Midbrain (tissue), 1 donor: Measurements from ENCODE around the gene HOOK2.

Source experiments
- DNase-seq: peaks from one replicate; lab custom pipeline; 2025; lab: John Stamatoyannopoulos, UW

Gene HOOK2

DNA sequence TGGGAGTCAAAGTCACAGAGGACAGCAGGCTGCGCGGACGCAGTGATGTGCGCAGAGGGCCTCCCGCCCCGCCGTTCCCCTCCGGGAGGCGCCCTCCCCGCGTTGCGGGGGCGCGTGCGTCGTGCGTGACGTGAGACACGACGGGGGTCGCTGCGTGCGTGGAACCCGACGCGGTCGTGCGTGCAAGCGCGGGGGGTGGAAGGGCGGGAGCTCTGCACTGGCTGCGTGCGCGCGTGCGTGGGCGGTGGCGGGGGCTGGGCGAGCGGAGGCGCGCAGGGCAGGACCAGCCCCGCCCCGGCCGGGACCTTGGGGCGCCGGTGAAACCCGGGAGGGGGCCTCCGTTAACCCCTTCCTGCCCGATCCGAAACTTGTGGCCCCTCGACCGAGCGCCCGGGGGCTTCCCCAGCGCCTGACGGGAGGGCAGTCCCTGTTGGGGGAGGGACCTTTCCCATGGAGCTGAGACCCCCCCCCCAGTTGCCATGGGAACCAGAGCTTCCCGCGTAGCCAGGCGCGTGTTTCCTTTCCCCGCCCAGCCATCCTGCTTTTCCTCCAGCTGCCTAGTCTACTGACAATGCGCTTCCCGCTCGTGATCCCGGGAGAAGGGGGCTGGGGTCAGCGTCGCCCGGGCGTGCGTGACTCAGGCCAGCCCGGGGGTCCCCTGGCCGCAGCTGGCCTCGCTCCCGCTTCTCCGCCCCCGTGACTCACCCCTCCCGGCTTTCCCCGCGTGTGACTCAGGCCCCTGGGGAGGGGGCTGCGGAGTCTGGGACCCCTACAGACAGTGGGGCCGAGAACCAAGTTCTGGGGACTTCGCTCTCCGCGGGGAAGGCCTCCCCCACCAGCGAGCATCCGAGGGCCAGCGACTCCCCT is 7.3 kb upstream of the HOOK2 start:
- peak; percentile 84 for DNase-seq

- no peak for DNase-seq
Measured at GRCh38 chr19:12782174-12782423, 6.7 kb upstream of the HOOK2 start.

GRCh38 chr19:12779162-12779993 is 4.0 kb upstream of the HOOK2 start:
- DNase-seq = no peak

DNA sequence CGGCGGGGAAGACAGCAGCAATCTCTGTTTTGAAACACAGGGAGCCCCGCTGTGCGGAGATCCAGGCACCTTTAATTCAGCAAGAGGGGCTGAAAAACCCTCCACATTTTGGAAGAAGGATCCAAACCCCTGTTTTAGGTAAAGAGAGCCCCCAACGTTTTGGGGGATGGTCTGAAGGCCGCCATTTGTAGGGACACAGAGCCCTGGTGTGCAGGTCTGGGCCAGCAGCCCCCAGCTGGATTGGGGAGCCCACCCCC is 3.5 kb upstream of the HOOK2 start:
- DNase-seq = no peak

DNA sequence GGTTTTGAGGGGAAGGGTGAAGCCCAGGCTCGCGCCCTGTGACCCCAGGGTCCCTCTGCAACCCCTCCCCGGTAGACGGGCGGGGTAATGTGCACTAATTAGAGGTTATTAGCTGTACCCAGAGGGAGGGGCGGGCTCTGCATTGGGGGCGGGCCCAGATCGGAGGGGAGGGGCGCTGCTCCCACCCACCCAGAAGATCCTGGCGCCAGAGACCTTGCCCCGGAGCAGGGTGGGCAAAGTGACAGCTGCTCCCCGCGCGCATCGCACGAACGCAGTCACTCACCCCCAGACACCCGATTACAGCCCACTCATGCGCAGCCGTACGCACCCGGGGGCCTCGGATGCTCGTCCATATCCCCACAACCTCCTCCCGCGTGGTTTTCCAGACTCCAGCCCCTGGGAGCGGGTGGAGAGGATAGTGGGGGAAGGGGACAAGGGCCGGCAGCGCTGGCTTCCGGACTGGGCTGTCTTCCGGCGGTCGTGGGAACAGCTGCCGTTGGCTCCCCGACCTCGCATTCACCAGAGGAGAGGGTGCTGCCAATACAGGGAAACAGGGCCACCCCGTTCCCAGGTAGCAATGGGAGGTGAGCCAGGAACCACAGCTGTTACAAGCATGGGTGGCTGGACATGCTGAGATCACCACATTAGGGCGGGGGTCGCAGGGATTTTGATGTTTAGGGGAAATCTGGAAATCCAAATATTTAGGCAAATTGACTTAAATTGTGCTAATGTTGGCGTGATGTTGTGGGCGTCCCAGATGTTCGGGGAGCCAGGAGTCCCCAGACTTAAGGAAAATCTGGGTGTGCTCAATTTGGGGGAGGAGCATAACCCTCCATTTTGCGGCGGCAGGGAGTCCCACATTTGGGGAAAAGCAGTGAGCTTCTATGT is 2.9 kb upstream of the HOOK2 start:
- DNase-seq = no peak

GRCh38 chr19:12777217-12778016 is 2.1 kb upstream of the HOOK2 start:
- peak; percentile 82 for DNase-seq

- DNase-seq = no peak
Measured at GRCh38 chr19:12773571-12773970, 1.8 kb downstream of the HOOK2 start.

DNA sequence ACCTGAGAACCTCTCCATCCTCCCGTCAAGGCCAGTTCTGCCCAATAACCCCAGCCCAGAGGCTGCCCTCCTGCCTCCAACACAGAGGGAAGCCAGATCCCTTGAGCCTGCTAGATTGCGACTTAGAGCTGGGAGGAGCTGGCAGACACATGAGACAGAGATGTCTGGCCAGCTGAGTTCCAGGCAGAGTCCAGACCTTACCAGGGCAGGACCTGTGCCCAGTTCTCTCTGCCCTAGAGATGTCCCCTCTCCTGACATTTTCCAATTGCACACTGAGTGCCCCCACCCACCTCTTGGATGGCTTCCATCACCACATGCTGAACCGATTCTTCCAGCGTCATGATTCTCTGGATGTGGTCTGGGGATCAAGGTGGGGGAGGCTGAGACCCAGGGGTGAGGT is 3.0 kb downstream of the HOOK2 start:
- DNase-seq = no peak

DNA sequence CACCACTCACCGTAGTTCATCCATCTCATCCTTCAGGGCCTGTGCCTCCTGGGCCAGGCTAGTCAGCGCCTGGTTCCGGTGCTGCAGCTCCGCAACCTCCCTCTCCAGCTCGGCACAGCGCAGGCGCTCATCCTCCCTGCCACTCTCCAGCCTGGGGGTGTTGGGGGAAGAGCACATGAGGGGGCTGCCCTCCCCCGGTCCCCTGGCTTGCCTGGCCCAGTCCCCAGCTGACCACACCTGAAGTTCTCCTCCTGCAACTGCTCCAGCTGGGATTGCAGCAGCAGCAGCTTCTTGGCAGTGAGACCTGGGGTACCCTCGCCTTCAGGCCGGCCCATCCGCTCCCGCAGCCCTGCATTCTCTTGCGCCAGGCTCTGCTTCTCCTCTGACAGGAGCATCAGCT is 4.4 kb downstream of the HOOK2 start:
- DNase-seq = no peak

DNA sequence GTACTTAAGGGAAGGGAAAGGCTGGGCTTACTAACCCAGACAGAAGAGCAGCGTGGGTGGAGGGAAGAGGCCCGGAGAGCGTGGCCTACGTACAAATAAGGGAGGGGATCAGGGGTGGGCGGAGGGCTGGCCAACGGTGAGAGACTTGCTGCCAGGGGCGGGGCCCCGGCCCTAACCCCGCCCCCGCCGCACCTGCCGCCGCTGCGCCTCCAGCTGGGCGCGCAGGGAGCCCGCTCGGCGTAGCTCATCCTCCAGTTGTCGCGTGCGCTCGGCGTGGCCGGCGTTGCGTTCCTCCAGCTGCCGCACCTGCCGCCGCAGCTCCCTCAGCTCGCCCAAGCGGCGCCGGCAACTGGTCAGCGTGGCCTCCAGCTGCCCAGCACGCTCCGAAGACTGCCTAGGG is 5.7 kb downstream of the HOOK2 start:
- no peak for DNase-seq

GRCh38 chr19:12767666-12768065 is 7.7 kb downstream of the HOOK2 start:
- DNase-seq = no peak

- no peak for DNase-seq
Measured at GRCh38 chr19:12767150-12767549, 8.2 kb downstream of the HOOK2 start.

GRCh38 chr19:12766051-12766521 is 9.3 kb downstream of the HOOK2 start:
- DNase-seq = peak; percentile 80

- DNase-seq = no peak
Measured at GRCh38 chr19:12764698-12765097, 10.7 kb downstream of the HOOK2 start.

DNA sequence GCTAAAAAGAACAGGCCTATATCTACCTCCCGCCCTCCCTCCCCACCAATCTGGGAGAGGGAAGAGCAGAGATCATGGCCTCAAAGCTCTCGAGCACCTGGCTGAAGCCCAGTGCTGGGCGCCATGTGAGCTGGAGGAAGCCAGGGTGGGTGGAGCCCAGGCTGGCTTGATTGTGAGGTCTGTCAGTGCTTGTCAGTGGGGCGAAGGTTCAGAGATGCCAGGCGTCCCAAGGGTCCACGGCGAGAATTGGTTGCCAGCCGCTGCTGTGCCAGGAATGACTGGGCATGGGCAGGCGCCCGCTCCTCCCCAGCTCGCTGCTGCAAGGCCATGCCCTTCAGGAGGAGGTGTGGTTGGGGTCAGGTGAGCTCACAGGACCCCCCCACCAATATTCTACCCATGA is 12.3 kb downstream of the HOOK2 start:
- DNase-seq = no peak

GRCh38 chr19:12759686-12760085 is 15.7 kb downstream of the HOOK2 start:
- DNase-seq = no peak

DNA sequence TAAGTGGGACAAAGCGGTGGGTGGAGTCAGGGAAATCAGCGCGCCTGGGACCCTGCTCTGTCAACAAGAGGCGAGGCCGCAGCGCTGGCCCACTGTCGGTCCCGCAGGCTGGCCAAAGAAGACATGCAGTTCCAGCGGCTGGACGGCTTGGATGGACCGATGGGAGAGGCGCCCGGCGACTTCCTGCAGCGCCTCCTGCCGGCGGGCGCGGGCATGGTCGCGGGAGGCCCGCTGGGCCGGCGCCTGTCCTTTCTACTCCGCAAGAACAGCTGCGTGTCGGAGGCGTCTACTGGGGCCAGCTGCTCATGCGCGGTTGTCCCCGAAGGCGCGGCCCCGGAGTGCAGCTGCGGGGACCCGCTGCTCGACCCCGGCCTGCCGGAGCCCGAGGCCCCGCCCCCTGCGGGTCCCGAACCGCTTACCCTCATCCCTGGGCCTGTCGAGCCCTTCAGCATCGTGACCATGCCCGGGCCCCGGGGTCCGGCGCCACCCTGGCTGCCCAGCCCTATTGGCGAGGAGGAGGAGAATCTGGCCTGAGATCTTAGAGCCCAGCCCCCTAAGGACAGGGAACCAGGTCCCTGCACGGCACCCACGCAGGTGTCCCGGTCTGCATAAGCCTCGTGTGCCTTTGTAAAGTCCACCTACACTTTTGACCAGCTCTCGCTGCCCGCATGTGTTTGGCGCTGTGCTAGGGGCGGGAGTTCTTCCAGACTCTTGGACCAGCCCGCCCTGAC is 17.6 kb downstream of the HOOK2 start:
- DNase-seq = peak; percentile 51

DNA sequence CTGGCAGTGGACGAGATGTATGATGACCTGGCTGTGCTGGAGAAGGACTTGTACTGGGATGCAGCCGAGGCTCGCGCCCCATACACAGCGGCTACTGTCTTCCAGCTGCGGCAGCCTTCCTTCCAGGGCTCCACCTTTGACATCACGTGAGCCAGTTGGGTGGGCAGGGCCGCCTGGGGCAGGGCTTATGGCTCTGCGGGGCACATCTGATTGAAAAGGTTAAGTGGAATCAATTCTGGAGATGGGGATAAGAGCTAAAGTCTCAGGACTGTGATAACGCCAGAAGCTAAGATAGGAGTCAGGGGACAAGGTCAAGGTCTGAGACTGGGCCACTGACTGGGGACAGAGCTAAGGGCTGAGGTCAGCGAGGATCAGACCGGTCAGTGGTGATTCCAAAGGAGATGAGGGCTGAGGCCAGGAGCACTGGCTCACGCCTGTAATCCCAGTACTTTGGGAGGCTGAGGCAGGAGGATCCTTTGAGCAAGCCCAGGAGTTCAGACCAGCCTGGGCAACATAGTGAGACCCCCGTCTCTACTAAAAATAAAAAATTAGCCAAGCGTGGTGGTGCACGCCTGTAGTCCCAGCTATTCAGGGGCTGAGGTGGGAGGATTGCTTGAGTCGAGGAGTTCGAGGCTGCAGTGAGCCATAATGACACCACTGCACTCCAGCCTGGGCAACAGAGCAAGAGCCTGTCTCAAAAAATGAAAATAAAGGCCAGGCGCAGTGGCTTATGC is 19.0 kb downstream of the HOOK2 start:
- no peak for DNase-seq

GRCh38 chr19:12754465-12755196 is 20.7 kb downstream of the HOOK2 start:
- no peak for DNase-seq
